Stomach (tissue), 4 donors: Measurements from ENCODE around the gene NCAPD2.

Source experiments
- EP300 ChIP-seq: sonication (generic); formaldehyde crosslinking; IDR thresholded peaks from one replicate; pipeline ENCODE4 v1.6.1; 2017; ENCODE audit warnings: antibody characterized with exemption
- POLR2A ChIP-seq, 4 donors: fragments of 450-650 bp; IDR thresholded peaks; one replicate each; pipeline ENCODE4 v1.6.1; 2016; ENCODE audit warnings: antibody characterized with exemption in 4 of 4, control low read depth in 2 of 4, mild to moderate bottlenecking in 1 of 4, moderate library complexity in 1 of 4
- POLR2AphosphoS5 ChIP-seq, 3 donors: sonication (generic); formaldehyde crosslinking; IDR thresholded peaks; one replicate each; pipeline ENCODE4 v1.6.1; 2016; ENCODE audit warnings: antibody characterized with exemption in 3 of 3
- TF ChIP-seq, protein P1 (sequence below), 7 experiments: fragments of 450-650 bp in 4 of 7; fragments of 200-600 bp in 3 of 7; sonication (generic) in 3 of 7; IDR thresholded peaks; one replicate each; pipeline ENCODE4 v1.5.1; 2016 to 2019; ENCODE audit warnings: antibody characterized with exemption in 7 of 7, control low read depth in 2 of 7, mild to moderate bottlenecking in 1 of 7

DNA sequence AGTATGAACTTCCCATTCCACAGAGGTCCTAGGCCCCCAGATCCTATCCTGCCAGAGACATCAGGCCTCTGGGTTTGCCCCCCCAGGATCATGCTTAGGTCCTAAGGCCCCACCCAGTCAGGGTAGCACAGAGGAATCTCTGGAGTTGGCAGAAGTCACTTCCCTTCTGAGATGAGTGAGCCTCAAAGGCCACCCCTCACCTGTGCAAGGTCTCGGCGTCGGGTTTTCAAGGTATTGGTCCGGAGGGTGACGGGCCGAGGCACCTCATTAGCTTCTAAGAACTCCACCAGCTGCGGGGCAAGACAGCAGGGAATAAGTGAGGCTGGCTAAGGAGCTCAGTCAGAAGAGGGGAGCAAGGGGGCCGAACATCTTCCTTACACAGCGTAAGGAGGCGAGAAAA lies 69.0 kb downstream of the NCAPD2 start:
- TF ChIP-seq, protein P1, sequence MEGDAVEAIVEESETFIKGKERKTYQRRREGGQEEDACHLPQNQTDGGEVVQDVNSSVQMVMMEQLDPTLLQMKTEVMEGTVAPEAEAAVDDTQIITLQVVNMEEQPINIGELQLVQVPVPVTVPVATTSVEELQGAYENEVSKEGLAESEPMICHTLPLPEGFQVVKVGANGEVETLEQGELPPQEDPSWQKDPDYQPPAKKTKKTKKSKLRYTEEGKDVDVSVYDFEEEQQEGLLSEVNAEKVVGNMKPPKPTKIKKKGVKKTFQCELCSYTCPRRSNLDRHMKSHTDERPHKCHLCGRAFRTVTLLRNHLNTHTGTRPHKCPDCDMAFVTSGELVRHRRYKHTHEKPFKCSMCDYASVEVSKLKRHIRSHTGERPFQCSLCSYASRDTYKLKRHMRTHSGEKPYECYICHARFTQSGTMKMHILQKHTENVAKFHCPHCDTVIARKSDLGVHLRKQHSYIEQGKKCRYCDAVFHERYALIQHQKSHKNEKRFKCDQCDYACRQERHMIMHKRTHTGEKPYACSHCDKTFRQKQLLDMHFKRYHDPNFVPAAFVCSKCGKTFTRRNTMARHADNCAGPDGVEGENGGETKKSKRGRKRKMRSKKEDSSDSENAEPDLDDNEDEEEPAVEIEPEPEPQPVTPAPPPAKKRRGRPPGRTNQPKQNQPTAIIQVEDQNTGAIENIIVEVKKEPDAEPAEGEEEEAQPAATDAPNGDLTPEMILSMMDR (IDR thresholded peaks at IDR 0.05): no peak
- TF ChIP-seq POLR2A (IDR thresholded peaks at IDR 0.05) (no peak), POLR2AphosphoS5 (IDR thresholded peaks at IDR 0.05) (no peak), EP300 (no peak)
